Measurements from ENCODE around the gene AMDHD2.
A peak's percentile ranks its signal among the peaks of the same experiment; 100 is the strongest.

Gene AMDHD2

DNA sequence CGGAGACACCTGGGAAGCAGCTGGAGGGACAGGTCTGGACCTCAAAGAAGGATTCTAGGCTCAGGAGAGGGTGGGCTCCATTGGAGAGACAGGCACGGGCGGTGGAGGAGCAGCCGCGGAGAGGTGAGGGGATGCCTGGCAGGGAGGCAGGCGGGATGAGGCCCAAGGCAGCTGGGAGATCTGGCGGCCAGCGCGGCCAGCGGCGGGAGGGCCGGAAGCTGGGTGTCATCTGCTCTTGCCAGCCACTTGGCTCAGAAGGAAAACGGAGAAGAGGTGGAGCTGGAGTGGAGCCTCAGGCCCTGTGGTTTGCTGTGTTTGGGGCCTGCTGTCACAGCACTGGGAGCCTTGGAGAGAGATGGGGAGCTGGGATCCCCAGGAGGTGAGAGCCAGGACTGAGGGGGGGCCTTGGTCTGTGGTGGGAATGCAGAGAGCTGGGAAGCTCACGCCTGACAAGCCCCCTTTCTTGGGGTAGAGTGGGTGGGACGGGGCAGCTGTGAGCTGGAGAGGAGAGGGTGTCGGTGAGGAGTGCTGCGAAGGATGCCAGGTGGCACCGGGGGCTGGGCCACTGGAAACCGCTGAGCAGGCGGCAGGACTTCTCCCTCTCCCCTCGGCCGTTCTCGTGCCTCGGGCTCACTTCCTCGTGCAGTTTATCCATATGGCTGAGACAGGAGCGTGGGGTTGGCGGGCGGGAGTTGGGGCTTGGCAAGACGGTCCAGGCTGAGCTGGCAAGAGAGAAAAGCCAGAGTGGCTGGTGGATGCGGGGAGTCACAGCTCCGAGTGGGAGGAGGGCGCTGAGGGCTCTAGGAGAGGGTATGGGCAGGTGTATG is 37.2 kb upstream of the AMDHD2 start:
- DNase-seq (ENCODE audit: low read depth, low spot score) = no peak

DNA sequence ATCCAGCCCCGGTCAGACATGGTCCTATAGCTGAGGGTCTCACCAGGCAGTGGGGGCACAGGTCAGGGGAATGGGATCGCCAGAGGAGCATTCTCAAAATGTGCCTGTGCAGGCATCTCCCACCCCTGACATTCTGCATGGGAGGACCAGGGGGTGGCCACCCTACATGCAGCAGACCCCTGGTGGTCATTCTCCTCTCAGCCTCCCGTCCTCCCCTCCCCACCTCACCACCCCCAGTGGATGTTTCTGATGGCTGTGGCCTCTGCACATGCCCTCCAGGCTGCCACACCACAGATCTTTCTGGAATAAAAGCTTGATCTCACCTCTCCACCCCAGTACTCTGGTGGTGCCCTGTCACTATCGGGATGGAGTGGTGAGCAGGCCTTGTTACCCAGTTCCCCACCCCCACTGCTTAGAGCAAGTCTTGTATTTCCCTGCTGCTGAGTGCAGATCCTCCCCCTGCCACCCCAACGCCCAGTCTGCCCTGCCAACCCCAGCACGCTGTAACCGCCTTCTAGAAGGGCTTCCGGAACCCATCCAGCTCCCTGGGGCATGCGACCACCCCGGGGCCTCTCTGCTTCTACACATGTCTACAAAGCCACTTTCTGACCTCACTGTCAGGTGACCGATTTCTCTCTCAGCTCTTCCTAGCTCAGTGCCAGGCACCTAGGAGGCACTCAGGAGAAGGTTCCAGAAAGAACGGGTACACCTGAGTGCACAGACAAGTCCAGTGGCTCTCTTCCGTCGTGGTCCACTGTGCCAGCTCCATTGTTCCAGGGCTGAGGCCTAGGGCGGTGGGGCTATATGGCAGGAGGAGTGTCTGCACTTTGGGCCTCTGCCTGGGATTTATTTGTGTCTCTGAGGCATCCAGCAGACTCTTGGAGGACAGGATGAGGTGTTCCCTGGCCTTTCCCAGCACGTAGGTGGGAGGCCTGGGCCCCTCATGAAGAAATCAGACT is 36.0 kb upstream of the AMDHD2 start:
- DNase-seq (ENCODE audit: low read depth, low spot score) = no peak

DNA sequence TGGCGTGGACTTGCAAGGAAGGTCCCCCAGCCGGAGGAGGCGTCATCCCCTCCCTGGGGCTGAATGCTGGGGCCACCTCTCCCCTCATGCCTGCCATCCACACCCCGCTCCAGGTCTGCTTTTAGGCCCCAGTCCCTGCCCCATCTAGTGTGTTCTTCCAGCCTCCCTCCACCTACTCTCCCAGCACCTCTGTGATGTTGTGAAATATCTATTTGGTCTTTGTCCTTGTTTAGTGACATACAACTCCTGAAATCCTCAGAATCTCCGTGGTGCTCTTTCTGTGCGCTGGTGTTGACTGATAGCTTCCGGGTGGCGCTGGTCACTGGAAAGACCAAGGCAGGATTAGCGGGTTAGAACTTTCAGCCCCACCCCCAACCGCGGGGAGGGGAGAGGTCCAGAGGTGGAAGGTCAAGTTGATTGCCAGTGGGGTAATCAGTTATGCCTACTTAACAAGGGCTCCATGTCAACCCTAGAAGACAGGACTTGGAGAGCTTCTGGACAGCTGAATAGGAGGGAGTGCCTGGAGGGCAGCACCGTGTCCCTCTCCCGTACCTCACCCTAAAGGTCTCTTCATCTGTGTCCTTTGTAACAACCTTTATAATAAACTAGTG is 35.2 kb upstream of the AMDHD2 start:
- no peak for DNase-seq (ENCODE audit: low read depth, low spot score)

DNA sequence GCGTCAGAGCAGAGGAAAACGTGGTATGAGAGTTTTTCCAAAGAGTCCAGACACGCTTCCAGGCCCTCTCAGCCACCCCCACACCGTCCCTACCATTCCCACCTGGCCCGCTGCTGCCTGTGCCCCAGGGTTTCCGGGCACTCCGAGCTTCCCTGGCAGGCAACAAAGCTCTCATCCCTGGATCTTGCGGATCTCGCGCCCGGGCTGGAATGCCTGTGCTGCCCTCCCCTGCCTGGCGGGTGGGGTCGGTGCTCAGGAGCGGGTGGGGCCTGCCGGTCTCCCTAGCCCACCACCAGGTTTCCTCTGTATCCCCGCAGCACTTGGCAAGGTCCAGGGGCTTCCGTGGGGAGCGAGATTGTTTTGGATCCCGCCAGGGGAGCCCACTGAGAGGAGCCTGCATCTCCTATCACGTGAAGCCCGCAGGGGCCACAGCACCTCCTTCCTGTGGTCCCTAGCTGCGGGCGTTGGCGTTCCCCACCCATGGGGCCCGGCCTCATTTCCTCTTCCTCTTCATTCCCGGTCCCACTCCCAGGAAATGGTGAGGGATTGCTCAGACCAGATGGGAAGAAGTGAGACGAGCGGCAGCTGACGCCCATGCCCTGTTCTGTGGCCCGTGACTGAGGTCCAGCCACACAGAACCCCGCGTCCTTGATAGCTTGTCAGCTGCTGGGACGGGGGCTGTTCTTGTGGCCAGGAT is 34.2 kb upstream of the AMDHD2 start:
- no peak for DNase-seq (ENCODE audit: low read depth, low spot score)

DNA sequence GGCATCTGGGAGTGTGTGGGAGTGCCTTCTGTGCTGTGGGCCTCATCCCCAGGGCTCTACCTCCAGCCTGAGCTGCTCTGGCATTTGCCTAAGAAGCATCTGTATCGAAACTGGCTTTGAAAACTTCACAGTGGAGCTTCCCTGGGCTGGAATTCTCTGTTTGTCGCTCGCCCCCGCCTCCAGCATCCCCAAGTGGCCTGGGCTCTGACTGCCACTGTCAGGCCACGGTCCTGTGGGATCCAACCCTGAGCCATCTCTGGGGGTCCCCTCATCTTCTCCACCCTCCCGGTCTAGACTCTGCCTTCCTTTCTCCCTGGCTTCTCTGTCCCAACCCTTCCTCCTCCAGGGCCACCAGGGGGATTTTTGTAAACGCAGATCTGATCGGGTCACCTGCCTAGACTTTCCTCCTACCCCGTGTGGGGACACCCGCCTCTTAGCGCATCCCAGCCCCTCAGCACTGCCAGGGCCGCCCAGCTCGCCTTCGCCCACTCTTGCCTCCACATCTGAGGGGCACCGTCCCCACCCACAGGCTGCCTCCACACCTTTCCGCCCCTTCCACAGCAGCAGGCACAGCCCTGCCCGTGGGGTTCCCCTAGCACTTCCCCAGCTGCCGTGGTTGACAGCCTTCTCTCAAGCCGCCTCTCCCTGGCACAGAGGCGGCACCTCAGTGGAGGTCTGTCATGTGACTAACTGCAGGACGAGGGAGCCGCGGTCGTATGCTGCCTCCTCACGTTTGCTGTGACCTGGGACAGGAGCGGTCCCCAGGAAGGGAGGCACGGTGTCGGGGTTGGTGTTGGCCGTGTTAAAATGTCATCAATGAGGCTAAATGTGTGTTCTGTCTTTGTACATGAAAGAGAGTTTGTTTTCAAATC is 33.3 kb upstream of the AMDHD2 start:
- DNase-seq (ENCODE audit: low read depth, low spot score) = peak; percentile 44

DNA sequence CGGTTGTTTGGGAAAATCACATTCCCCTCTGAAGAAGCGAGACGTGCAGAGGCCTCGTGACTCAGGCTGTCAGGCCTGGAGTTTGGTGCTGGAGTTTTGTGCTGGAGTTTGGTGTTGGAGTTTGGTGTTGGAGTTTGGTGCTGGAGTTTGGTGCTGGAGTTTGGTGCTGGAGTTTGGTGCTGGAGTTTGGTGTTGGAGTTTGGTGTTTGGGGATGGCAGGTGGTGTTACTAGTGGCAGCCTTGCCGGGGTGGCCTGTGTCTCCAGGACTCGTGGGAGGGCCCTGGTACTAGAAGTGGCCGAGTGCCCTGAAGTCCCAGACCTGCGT is 32.7 kb upstream of the AMDHD2 start:
- DNase-seq (ENCODE audit: low read depth, low spot score) = no peak

DNA sequence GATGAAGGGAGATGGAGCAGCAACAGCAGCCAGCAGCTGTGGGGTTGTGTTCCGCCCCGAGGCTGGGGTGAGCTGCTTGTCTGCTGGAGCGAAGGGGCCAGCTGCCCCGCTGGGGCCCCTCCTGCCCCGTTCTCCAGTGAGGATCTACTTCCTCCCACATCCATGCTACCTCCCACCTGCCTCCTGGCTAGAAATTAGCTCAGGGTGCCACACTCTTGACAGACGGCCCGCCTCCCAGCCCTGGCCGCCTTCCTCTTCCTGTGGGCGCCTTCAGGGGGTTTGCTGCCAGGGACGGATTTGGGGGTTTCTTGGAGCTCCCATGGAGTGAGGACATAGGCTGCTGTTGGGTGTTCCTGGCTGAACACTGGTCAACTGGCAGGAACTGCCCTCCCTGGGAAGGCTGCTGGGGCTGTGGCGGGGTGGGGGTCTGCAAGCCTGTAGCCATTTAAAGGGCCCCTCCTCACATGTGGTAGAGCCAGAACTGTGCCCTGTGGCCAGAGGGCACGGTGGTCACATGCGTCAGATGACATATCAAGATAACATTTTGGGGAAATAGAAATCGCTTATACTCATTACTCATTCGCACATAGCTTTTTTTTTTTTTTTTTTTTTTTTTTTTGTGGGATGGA is 32.2 kb upstream of the AMDHD2 start:
- DNase-seq (ENCODE audit: low read depth, low spot score) = no peak

DNA sequence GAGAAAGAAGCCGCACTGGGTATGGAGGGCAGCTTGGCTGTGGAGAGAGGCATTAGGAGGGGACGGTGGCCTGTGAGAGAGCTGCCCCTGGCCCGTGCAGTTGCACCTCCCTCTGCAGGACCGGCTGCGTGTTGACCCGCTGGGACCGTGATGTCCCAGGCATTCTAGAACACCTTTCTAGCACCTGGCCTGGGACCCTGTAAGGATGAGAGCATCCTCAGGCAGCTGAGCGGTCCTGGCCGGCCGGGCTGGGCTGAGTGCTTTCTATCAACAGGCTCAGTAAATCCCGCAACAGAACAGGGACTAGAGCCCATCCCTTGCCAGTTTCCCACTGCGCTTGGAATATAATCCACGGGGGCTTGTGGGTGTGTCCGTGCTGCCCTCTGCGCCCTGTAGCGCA is 30.6 kb upstream of the AMDHD2 start:
- DNase-seq (ENCODE audit: low read depth, low spot score) = no peak

DNA sequence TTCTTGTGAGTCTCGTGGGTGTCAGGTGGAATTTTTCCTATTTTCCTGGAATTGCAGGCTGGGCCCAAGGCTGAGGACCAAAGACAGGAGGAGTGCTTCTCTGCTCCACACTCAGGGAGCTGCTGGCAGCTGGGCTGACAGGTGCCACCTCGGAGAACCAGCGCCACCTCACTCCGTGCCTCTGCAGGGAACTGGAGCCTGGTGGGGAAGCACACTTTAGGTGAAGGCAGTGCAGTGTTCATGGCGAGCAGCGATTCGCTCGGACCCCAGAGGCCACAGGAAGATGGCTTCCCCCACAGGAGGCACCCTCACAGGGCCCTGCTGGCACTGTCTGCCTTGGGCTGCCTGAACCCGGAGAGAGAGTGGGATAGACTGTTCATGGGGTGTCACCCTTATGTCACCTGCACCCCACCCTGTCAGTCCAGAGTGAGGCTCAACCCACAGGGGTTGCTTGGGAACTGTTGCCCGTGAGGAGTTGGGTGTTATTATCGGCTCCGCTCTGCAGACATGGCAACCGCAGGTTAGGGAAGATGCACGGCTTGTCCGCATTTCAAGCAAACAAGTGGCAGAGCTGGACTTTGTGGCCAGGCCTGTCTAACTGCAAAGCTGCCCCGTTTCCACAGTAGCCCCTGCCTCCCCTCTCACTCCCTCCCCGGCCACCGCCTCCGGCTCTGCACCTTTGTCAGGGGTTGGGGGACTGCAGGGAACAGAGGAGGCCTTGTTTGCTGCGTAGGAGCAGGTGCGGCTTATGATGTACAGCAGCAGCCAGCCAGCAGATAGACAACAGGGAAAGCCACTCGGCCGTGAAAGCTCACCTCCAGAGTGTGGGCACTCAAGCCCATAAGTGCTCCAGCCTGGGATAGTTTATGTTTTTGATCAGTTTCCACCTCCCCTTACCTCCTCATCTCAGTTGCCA is 29.7 kb upstream of the AMDHD2 start:
- no peak for DNase-seq (ENCODE audit: low read depth, low spot score)

DNA sequence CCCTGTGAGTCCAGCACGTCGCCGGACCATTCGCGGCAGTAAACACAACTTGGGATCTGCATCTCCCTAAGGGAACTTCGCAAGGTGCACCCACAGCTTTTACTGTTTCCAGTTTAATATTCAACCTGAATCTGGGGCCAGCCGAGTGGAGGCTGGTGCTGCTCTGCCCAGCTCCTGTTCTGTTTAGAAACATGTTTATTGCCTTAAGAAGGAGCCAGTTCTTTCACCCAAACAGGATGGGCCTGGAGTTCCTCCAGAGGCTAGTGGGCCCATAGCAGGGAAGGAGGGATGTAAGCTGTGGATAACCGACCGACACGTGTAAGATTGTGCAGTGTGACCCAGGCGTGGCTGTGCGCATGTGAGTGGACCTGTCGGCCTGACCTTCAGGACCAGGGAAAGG is 27.9 kb upstream of the AMDHD2 start:
- DNase-seq (ENCODE audit: low read depth, low spot score) = no peak

DNA sequence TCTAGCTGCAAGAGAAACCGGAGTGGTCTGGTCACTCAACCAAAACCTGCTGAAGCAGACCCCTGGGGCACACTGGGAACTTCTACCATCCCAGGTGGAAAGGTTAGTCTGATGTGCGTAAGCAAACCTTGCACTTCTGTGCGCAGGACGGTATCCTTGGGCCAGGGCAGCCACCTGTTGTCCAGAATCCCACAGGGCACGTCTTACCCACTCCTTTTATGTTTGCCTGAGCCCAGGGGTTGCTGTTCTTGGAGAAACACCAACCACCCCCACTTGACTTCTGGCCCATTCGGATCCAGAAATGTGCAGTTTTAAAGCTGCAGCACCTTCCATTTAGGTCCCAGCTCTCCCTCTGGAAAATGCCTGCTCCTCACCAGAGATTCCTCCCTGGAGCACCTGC is 26.6 kb upstream of the AMDHD2 start:
- DNase-seq (ENCODE audit: low read depth, low spot score) = no peak

DNA sequence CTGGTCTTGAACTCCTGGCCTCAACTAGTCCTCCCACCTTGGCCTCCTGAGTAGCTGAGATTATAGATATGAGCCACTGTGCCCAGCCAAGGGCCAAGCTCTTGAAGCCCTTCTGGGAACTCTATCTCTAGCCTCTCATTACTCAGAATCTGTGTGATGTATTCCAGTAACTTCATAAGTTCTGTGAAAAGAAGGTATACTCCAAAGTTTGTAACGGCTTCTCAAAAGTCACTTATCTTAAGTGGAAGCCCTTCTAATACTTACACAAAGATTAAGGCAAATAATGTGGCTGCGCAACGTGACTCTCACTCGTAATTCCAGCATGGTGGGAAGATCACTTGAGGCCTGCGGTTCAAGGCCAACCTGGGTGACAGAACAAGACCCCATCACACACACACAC is 25.6 kb upstream of the AMDHD2 start:
- no peak for DNase-seq (ENCODE audit: low read depth, low spot score)

DNA sequence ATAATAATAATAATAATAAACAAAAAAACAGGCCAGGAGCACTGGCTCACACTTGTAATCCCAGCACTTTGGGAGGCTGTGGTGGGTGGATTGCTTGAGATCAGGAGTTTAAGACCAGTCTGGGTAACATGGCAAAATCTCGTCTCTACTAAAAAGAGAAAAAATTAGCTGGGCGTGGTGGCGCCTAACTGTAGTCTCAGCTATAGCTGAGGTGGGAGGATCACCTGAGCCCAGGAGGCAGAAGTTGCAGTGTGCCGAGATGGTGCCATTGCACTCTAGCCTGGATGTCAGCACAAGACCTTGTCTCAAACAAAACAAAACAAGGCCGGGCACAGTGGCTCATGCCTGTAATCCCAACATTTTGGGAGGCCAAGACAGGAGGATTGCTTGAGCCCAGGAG is 25.1 kb upstream of the AMDHD2 start:
- DNase-seq (ENCODE audit: low read depth, low spot score) = no peak

DNA sequence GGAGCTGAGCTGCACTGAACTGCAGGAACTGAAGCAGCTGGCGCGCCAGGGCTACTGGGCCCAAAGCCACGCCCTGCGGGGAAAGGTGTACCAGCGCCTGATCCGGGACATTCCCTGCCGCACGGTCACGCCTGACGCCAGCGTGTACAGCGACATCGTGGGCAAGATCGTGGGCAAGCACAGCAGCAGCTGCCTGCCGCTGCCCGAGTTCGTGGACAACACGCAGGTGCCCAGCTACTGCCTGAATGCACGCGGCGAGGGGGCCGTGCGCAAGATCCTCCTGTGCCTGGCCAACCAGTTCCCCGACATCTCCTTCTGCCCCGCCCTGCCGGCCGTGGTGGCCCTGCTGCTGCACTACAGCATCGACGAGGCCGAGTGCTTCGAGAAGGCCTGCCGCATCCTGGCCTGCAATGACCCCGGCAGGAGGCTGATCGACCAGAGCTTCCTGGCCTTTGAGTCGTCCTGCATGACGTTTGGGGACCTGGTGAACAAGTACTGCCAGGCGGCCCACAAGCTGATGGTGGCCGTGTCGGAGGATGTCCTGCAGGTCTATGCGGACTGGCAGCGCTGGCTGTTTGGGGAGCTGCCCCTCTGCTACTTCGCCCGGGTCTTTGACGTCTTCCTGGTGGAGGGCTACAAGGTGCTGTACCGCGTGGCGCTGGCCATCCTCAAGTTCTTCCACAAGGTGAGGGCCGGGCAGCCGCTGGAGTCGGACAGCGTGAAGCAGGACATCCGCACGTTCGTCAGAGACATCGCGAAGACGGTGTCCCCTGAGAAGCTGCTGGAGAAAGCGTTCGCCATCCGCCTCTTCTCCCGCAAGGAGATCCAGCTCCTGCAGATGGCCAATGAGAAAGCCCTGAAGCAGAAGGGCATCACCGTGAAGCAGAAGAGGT is 23.7 kb upstream of the AMDHD2 start:
- no peak for DNase-seq (ENCODE audit: low read depth, low spot score)

DNA sequence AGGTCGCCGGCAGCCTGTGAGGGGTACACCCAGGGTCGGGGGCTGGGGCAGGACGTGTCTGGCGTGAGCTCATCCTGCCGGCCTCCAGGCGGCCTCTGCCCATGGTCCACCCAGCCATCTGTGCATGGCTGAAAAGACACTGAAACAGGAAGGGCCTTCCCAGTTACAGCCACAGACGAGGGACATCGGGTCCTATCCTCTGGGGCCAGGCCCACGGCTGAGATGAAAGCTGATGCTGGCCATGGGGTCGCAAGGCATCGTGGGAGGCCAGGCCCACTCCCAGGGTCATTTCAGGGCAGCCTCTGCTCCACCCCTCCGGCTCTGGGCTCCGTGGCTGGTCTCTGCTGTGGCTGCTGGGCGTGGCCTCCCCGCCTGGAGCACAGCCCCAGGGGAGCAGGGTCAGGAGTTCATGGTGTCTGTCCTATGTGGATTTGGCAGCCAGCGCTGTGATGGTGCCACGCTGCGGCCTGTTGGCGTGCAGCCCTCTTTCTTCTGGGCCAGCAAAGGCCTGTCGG is 23.0 kb upstream of the AMDHD2 start:
- DNase-seq (ENCODE audit: low read depth, low spot score) = no peak

DNA sequence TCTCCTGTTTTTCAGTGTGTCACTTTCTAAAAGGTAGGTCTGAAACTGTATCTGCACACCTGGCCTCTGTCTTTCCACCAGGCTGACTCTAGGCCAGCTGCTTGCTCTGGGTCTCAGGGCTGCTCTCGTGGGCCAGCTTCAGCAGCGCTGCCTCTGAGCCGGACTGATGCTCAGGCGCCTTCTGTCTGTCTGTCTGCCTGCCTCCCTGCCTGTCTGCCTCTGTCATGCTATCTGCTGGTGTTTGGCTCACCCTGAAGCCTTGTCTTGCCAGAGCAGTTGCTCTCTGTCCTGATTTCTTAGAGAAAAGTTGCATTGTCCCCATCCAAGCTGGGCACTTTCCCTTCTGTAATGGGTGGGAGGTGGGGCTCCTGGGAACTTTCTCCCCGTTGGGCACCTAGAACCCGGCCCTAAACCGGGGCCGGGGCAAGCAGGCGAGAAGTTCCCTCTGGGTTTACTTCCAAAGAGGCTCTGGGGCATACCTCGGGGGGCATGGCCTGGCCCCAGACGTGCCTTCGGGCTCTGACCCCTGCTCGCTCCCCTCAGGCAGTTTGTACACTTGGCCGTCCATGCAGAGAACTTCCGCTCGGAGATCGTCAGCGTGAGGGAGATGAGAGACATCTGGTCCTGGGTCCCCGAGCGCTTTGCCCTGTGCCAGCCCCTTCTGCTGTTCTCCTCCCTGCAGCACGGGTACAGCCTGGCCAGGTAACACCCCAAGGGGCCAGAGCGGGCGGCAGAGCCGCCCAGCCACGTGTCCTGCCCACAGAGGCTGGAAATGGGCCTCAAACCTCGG is 22.3 kb upstream of the AMDHD2 start:
- DNase-seq (ENCODE audit: low read depth, low spot score) = no peak

DNA sequence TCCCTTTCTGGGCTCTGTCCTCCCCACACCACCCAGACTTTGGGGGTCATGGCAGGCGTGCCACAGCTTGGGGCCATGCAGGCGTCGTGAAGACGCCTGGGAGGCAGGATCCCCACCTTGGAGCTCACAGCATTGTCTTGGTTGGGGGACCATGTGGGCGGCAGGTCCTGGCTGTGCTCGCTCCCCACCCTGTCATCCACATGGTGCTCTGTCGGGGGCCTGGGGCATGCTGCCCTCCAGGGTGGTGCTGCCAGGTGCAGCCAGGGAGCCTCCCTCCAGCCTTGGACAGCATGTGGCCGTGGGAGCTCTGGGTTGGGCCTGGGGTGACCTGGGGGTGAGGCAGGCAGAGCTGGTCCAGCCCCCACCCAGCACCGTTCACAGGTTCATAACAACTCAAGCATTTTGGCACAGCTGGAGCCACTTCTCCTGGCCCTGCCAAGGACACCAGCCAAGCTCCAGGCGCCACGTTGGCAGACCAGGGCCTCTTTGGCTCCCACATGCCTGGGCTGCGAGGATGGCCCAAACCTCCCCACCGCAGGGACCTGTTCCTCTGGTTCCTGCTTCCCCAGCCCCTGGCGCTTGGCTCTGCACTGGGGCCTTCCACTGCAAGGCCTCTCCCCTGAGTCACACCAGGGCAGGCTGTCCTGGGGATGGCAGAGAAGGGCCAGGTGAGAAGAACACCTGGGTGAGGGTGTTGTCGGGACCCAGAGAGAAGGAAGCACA is 21.5 kb upstream of the AMDHD2 start:
- DNase-seq (ENCODE audit: low read depth, low spot score) = no peak

Data from activated naive CD8-positive, alpha-beta T cell treated with anti-CD3 and anti-CD28 coated beads, Interleukin-2, amount 50 U/mL, for 16 hours (primary cell).